EH (cell line): Measurements from ENCODE around the gene AMZ2.
"Not testable (repeated sequence)": the region's sequence is repeated elsewhere in the genome, so short reads cannot be mapped to it uniquely, and the experiment has no call there.

Experiments
- DNase-seq: peaks from one replicate; pipeline ENCODE4 v3.0.0-alpha.2; 2015; ENCODE audit warnings: low read depth

Gene AMZ2

GRCh38 chr17:68249354-68249765 lies 1.5 kb downstream of the AMZ2 start:
- DNase-seq = no peak

DNA sequence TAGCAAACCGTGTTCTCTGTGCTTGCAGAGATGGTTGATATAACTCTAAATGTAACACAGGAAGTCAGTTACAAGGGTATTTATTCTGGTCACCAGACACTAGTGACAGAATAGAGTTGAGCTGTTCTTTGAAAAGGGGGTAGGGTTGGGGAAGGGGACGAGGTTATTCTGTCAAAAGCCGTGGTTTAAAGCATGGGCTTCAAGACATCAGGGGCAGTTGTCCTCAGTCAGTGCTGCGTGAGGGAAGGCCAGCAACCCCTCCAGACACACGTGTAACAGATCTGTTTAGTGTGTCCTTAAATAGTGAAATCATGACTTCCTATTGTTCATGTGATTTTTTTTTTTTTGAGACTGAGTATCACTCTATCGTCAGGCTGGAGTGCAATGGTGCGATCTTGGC lies 5.6 kb downstream of the AMZ2 start:
- DNase-seq = not testable (repeated sequence)

DNA sequence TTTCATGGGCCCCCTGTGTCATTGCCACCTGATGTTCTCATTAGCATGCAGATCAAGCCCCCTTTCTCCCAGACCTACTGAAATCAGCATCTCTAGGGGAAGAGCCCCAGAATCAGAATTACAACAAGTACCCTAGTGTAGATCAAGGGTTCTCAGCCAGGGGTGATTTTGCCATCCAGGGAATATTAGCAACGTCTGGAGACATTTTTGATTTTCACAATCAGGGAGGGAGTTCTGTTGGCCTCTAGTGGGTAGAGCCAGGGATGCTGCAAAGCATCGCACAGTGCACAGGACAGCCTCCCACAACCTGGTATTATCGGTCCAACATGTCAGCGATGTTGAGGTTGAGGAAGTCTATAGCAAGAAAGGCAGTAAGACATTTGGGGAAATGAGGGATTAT lies 7.3 kb downstream of the AMZ2 start:
- DNase-seq = no peak

GRCh38 chr17:68255731-68256538 lies 8.1 kb downstream of the AMZ2 start:
- no peak for DNase-seq

DNA sequence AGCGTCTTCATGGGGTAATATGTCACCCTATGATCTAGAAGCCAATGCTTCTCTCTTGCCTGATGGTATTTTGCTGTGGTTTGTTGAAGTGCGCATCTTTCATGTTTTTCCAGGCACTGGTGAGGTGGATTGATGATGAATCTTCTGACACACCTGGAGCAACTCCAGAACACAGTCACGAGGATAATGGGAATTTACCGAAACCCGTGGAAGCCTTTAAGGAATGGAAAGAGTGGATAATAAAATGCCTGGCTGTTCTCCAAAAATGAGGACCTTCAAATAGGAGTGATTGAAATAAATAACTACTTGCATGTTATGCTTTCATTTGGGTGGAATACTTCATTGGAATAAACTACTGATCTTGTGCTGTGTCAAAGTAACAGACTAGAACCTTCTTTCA lies 8.9 kb downstream of the AMZ2 start:
- not testable (repeated sequence) for DNase-seq

GRCh38 chr17:68257934-68258333 lies 10.1 kb downstream of the AMZ2 start:
- no peak for DNase-seq

GRCh38 chr17:68258890-68259647 lies 11.2 kb downstream of the AMZ2 start:
- DNase-seq = peak; percentile 34

- DNase-seq = not testable (repeated sequence)
Observed at GRCh38 chr17:68259648-68259951, 11.8 kb downstream of the AMZ2 start.

DNA sequence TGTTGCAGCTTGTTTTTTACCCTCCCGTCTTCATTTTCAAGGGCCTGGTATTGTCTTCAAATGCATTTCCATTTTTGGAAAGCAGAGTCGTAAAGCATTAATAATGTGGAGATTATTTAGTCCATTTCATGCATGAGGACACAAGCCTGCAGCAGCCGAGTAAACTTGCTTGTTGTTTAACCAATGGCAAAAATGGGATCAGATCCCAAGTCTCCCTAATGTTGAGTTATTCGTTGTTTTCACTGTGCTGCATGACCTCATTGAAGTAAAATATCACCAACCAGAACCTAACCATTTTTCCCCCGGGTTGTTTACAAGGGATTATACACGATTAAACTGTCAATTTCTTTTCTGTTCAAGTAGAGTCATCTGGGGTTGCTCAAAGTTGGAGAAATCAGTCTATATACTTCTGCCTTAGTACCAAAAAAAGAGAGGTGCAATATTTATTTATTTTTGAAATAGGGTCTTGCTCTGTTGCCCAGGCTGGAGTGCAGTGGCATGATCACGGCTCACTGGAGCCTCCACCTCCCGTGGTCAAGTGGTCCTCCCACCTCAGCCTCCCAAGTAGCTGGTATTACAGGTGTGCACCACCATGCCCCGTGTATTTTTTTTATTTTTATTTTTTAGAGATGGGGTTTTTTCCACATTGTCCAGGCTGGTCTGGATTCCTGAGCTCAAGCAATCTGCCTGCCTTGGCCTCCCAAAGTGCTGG lies 12.4 kb downstream of the AMZ2 start:
- DNase-seq = no peak

GRCh38 chr17:68262467-68262866 lies 14.6 kb downstream of the AMZ2 start:
- DNase-seq = not testable (repeated sequence)

GRCh38 chr17:68263101-68263681 lies 15.3 kb downstream of the AMZ2 start:
- DNase-seq = peak; percentile 40

GRCh38 chr17:68265833-68266232 lies 18.0 kb downstream of the AMZ2 start:
- not testable (repeated sequence) for DNase-seq

DNA sequence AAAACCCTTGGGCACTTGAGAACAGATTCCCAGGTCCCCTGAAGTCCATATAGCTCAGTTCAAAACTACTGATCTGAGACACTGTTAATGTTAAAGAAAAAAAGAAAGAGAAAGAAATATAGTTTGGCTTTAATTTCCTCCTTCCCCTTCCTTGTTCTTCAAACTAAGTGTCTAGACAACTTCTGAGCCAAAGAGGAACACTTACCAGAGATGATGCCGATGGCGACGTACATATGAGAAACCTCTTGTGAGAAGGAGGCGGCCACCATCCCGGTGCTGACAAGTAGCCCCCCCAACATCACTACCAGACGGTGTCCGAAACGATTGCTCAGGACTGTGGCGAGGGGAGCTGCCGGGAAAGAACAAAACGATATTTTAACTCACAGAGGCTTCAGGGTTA lies 25.9 kb downstream of the AMZ2 start:
- no peak for DNase-seq

DNA sequence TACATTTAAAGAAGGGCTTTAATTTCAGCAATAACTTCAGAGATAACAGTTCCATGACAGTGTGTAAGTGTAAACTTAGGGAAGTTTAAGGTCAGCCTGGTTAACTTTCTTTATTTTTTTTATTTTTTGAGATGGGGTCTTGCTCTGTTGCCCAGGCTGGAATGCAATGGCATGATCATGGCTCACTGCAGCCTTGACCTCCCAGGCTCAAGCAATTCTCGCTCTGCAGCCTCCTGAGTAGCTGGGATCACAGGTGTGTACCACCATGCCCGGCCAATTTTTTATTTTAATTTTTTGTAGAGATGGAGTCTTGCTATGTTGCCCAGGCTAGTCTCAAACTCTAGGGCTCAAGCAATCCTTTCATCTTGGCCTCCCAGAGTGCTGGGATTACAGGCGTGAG lies 28.5 kb downstream of the AMZ2 start:
- not testable (repeated sequence) for DNase-seq

DNA sequence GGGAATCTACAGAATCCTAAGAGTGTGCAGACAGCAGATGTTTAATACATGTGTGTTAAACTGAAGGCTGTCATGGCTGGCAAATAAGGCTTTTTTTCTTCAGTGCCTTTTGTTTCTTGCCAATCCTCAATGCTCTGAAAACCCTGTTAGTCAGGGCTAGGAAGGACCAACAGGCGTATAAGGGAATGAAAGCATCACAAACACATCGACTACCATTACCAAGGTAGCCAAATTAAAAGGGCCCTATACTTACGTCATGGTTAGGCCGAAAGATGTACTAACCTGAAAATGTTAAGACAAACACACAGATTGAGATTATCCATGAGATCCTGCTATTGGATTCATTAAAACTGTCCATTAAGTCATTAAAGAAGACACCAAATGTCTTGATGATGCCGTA lies 30.0 kb downstream of the AMZ2 start:
- DNase-seq = no peak

- not testable (repeated sequence) for DNase-seq
Observed at GRCh38 chr17:68281965-68282364, 34.1 kb downstream of the AMZ2 start.

- no peak for DNase-seq
Observed at GRCh38 chr17:68288375-68288774, 40.5 kb downstream of the AMZ2 start.

DNA sequence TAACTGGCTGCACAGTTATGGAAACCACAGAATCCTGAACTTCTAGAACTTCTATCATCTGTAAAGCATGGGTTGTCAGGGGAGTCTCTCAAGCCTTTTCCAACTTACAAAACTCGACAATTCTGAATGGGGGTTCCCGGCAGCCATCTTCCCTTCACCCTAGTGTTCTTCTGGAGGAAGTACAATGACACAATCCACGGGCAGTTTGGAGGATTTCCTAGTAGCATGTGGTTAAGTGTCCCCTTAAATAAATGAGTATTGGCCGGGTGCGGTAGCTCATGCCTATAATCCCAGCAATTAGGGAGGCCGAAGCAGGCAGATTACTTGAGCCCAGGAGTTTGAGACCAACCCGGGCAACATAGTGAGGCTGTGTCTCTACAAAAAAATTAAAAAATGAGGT lies 41.0 kb downstream of the AMZ2 start:
- no peak for DNase-seq

DNA sequence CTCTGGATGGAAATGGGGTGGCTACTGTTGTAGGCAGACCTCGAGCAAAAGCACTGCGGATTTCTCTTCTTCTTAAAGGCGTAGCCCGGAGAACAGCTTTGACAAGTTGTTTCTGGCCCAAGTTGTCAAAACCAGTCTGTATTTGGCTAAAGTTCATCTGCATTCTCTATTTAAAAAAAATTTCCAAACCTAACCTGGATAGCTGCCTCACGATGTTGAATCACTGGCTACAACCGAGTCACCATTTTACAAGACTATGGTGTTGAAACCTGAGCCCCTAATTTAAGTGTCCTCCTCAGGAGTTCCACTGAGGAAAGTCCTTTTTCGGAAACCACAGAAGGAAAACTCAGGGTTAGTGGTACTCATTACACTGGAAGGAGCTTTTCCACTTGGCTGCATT lies 41.6 kb downstream of the AMZ2 start:
- no peak for DNase-seq

DNA sequence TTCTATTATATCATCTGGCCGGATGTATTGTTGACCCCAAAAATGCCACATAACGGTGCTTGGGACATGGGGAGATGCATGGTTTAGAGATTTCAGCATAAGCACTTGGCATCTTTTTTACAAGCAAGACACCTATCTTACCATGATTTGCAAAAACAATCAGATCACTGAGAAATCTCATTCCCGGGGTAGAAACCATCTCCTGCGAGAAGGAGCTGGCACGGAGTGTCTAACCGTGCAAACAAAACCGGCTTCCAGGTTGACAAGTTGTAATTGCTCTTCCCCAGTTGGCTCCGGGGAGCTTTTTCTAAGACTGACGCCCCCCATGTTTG lies 42.1 kb downstream of the AMZ2 start:
- DNase-seq = no peak

GRCh38 chr17:68290268-68290954 lies 42.6 kb downstream of the AMZ2 start:
- DNase-seq = no peak
